Measurements from ENCODE around the gene XYLT2. TPM values are rescaled to one million over a fixed set of nuclear protein-coding genes. Genes with fewer than 3 reads are reported as not detected.

XYLT2 gene
- total and polyA plus RNA-seq, 9 of the 15 experiments (the other 6 are each of a cell fraction or from before 2014, with no cell fraction given): 0.63 to 9.1 (median 4.3) TPM

GRCh38 chr17:50372758-50373556, 27.0 kb downstream of the XYLT2 start, which contains the start of the genes EME1 and MRPL27 (continued):
- TF ChIP-seq ETS1 (conservative IDR thresholded peaks at IDR 0.05; ENCODE audit: control insufficient read depth, low read depth, low read length) (peak; percentile 76; the same call in 1 of the 2 replicates), EGR1 (conservative IDR thresholded peaks at IDR 0.05) (peak; percentile 56), BRF1 (IDR thresholded peaks at IDR 0.05; ENCODE audit: borderline replicate concordance, extremely low read depth, insufficient read length) (no peak), ZNF592 (IDR thresholded peaks at IDR 0.05) (peak; percentile 71), NFYB (IDR thresholded peaks at IDR 0.05; ENCODE audit: extremely low read depth, insufficient read length) (peak; percentile 9), POLR2G (IDR thresholded peaks at IDR 0.05; ENCODE audit: low read depth, low read length) (peak; percentile 95), ZNF57 (CRISPR knock-in tag; IDR thresholded peaks at IDR 0.05) (no peak)
- TF ChIP-seq, protein P1, sequence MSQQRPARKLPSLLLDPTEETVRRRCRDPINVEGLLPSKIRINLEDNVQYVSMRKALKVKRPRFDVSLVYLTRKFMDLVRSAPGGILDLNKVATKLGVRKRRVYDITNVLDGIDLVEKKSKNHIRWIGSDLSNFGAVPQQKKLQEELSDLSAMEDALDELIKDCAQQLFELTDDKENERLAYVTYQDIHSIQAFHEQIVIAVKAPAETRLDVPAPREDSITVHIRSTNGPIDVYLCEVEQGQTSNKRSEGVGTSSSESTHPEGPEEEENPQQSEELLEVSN (IDR thresholded peaks at IDR 0.05; ENCODE audit: borderline replicate concordance in 1 of 2, extremely low read depth in 1 of 2, insufficient read depth in 1 of 2, insufficient read length in 1 of 2, low read depth in 1 of 2, low read length in 1 of 2, poor library complexity in 1 of 2, severe bottlenecking in 1 of 2): peak; percentile 84 to 88
- TF ChIP-seq, protein P2, sequence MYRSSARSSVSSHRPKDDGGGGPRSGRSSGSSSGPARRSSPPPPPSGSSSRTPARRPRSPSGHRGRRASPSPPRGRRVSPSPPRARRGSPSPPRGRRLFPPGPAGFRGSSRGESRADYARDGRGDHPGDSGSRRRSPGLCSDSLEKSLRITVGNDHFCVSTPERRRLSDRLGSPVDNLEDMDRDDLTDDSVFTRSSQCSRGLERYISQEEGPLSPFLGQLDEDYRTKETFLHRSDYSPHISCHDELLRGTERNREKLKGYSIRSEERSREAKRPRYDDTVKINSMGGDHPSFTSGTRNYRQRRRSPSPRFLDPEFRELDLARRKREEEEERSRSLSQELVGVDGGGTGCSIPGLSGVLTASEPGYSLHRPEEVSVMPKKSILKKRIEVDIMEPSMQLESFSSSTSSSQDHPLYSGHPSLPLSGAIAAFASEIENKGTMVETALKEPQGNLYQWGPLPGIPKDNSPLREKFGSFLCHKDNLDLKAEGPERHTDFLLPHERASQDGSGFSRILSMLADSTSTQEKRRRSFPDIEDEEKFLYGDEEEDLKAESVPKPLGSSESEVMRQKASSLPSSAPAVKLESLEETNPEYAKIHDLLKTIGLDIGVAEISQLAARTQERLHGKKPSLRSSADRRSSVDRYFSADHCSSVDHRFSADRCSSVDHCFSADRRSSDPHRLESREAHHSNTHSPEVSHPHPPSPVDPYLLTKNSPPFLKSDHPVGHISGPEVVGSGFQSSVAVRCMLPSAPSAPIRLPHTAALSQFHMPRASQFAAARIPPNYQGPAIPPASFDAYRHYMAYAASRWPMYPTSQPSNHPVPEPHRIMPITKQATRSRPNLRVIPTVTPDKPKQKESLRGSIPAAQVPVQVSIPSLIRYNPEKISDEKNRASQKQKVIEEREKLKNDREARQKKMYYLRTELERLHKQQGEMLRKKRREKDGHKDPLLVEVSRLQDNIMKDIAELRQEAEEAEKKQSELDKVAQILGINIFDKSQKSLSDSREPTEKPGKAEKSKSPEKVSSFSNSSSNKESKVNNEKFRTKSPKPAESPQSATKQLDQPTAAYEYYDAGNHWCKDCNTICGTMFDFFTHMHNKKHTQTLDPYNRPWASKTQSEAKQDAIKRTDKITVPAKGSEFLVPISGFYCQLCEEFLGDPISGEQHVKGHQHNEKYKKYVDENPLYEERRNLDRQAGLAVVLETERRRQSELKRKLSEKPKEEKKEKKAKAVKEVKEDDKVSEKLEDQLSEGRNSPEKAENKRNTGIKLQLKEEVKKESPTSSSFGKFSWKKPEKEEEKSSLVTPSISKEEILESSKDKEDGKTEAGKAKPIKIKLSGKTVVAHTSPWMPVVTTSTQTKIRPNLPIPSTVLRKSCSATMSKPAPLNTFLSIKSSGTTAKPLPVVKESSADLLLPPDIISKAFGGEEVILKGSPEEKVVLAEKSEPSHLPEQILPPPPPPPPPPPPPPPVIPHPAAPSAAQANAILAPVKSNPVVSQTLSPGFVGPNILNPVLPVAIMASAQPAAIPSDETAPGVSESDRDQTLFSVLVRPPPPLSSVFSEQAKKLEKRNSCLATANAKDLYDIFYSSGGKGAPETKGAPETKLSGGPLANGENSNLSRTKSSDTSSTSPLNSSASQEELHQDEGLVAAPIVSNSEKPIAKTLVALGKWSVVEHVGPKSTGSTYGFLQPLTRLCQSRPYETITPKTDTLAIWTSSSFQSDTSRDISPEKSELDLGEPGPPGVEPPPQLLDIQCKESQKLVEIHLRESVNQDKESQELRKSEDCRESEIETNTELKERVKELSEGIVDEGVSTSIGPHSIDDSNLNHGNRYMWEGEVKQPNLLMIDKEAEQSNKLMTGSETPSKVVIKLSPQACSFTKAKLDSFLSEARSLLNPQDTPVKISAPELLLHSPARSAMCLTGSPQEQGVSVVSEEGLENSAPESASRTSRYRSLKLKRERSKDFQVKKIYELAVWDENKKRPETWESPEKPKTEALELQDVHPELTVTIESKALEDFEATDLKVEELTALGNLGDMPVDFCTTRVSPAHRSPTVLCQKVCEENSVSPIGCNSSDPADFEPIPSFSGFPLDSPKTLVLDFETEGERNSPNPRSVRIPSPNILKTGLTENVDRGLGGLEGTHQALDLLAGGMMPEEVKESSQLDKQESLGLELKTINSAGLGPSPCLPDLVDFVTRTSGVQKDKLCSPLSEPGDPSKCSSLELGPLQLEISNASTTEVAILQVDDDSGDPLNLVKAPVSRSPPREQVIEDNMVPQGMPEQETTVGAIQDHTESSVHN (IDR thresholded peaks at IDR 0.05; ENCODE audit: borderline replicate concordance in 1 of 2, low read depth in 1 of 2): peak in 1 of 2 experiments; percentile 76; a peak in 1 of 4 replicates

Data from K562 (cell line).